GM10248 (cell line): Measurements from ENCODE around the gene IGF2BP1.

Experiments
- CTCF ChIA-PET: fragments of 300-600 bp; sonication (Branson Sonifier 250); formaldehyde crosslinking; extraction: SDS; loops from one replicate; lab custom pipeline; 2021; ENCODE audit warnings: antibody characterized with exemption; lab: Yijun Ruan, JAX
- POLR2A ChIA-PET: fragments of 350-650 bp; sonication (Branson Sonifier 250); formaldehyde crosslinking; extraction: SDS; loops from one replicate; lab custom pipeline; 2020; ENCODE audit warnings: antibody characterized with exemption; lab: Yijun Ruan, JAX
- DNase-seq: peaks from one replicate; pipeline ENCODE4 v3.0.0; 2012; ENCODE audit errors: extremely low spot score
- TF ChIP-seq, protein P1 (sequence below): IDR thresholded peaks from 2 replicates; pipeline ENCODE4 v1.5.1; 2012; ENCODE audit warnings: mild to moderate bottlenecking, low read depth; ENCODE audit errors: extremely low read depth, missing control alignments, control extremely low read depth

The IGF2BP1 gene

DNA sequence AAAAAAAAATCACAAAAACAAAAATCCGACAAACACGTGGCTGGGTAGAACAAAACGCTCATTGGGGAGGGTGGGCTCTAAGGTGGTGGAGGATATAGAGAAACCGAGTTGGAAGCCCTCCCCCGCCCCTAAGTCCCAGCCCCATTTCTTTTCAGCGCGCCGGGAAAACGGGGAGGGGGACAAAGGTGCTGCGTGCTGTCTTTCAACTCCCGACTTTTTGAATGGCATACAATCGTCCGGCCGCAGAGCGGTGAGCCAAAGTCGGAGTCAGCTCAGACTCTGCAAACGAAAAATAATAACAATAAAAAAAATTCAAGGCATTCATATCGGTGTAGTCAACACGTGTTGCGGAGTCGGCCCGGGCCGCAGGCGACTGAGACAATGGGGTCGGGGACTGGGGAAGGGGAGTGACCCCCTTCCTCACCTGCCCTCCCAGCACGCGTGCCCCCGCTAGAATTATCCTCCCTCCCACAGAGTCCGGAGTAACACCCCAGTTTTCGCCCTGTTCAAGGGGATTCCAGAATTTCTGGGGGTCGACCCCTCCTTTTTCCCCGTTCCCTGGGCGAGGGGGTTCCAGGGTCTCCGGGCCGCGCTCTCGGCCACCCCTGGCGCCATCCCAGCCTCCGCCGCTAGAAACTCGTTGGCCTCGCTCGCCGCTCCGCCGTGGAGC is 1.7 kb upstream of the IGF2BP1 start:
- DNase-seq, result no peak
- TF ChIP-seq, protein P1, sequence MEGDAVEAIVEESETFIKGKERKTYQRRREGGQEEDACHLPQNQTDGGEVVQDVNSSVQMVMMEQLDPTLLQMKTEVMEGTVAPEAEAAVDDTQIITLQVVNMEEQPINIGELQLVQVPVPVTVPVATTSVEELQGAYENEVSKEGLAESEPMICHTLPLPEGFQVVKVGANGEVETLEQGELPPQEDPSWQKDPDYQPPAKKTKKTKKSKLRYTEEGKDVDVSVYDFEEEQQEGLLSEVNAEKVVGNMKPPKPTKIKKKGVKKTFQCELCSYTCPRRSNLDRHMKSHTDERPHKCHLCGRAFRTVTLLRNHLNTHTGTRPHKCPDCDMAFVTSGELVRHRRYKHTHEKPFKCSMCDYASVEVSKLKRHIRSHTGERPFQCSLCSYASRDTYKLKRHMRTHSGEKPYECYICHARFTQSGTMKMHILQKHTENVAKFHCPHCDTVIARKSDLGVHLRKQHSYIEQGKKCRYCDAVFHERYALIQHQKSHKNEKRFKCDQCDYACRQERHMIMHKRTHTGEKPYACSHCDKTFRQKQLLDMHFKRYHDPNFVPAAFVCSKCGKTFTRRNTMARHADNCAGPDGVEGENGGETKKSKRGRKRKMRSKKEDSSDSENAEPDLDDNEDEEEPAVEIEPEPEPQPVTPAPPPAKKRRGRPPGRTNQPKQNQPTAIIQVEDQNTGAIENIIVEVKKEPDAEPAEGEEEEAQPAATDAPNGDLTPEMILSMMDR, result no peak
- CTCF ChIA-PET, result interaction anchor here (1.4 to 2.5 kb wide), 4 partner anchors 10 to 270 kb away, joined by 3 to 6 read pairs (median 4); no protein-coding TSS in a partner anchor
- POLR2A ChIA-PET, result no interaction called here

DNA sequence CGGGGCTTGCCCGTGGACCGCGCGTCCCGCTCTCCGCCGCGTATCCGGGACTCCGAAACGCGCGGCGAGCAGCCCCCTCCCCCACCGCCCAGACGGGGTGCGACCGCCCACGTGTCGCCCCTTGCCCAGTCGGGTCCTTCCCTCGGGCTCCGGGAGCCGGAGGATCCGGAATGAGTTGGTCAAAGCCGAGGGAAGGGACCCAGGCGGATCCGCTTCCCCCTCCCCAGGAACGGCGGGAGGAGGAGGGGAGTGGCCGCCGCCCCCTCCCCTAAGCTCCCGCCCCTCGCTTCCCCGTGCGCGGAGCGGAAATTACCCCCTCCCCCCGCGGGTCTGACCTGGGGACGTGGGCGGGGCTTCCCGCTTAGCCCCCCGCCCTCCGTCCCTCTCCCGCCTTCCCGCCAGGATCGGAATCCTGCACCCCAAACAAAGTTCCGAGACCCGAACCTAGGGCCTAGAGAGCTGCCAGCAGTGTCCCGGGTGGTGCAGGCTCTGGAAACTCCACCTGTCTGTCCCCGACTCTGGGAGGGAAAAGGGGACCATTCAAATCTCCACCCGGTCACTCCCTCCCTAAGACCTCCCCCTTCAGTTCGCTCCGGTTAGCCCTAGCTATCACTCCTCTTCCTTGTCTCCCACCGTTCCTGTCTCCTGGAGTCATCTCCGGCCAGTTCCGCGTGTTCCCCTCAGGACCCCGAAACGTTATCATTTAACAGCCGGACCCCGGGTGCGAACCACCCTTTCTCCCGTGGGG is 1.0 kb upstream of the IGF2BP1 start:
- no peak for DNase-seq
- POLR2A ChIA-PET, result no interaction called here
- TF ChIP-seq, protein P1, result no peak
- CTCF ChIA-PET, result interaction anchor here (1.4 to 2.5 kb wide), 2 partner anchors 11 to 271 kb away, joined by 4 to 6 read pairs; no protein-coding TSS in a partner anchor

DNA sequence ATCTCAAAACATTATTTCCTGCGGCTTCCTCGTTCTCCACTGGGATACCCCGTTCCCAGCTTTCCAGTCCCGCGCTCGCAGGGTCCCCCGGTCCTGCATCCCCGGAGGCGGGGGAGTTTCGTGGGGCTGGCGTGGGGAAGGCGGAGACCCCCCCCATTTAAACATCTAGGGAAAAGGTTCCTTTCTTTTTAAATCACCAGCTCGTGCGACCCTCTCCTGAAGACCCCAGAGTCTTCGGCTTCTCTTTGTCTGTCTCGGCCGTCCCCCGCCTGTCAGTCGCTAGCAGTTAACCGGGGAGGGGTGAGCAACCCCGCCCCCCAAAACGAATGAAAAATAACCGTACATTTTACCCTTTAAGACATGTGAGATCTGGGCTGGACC is 473 bp upstream of the IGF2BP1 start:
- POLR2A ChIA-PET, result no interaction called here
- CTCF ChIA-PET, result interaction anchor here (1.4 kb wide), 1 partner anchor 272 kb away, joined by 4 read pairs; no protein-coding TSS in a partner anchor

DNA sequence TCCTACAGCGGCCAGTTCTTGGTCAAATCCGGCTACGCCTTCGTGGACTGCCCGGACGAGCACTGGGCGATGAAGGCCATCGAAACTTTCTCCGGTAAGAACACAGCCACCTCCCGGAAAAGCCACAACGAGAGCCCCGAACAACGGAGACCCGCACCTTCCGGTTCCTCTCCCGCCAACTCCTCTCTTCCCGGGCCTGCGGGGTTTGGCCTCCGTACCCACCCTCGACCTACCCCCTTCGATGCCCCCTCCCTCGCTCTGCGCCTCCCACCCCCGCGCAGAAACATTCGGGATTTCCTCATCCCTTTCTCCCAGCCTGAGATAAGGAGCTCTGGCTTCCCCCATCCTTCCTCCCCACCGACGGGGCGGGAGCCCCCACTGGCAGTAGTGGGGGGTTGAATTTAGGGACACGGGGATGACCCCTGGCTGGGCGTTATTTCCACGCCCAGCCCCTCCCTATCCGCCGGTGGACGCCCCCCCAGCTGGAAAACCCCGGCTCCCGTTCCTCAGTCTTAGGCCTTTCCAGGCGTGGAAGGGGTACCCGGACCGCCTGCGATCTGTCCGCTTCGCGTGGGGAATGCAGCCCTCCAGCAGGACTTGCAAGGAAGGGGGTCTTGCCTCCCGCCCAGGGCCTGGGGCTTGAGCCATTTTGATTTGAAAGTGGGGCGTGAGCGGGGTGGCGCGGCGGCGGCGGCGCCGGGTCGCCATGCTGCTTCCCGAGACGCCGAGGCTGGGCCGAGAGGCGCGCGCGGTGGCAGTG is 822 bp downstream of the IGF2BP1 start:
- TF ChIP-seq, protein P1, result no peak
- no peak for DNase-seq
- CTCF ChIA-PET, result no interaction called here
- POLR2A ChIA-PET, result no interaction called here

More for the DNA sequence above, 473 bp upstream of the IGF2BP1 start:
- DNase-seq, result no peak
- TF ChIP-seq, protein P1, result no peak

DNA sequence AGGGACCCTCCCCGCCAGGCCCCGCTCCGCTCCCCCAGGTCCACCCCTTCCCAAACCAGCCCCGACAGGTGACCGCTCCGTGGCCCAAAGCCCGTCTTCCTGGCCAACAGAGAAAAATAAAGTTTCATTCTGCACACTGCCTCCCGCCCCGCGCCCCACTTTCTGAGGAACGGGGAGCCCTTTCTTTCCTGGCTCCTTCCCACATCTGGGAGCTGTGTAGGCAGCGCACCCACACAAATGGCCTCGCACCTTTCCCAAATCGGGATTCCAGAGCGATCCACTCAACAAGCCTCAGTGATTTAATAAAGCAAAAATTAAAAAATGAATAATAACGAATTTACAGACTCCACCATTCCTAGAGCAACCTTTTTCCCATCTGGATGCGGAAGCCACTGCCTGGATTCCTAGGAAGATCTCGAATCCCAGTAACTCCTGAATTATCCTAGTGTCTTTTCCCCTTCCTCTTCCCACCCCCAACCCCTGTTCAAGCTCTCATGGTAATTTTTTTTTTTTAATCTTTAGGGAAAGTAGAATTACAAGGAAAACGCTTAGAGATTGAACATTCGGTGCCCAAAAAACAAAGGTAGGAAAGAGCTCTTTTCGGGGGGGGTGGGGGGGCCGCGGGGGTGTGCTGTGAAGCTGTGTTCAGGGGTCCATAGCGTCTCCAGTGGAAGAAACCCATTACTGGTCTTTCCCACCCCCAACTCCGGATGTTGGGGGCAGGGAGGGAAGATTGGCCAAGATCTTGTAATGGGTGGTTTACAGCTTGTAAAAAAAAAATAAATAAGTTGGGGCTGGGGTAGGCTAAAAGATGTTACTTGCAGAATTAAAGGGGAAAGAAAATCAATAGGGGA is 1.6 kb downstream of the IGF2BP1 start:
- CTCF ChIA-PET, result interaction anchor here (0.8 to 1.2 kb wide), 2 partner anchors 37 to 224 kb away, joined by 3 read pairs; no protein-coding TSS in a partner anchor
- POLR2A ChIA-PET, result no interaction called here
- no peak for DNase-seq

More for the DNA sequence above, 1.6 kb downstream of the IGF2BP1 start:
- TF ChIP-seq, protein P1, result no peak
